GM04503 (cell line): ENCODE measurements around the gene XYLT1.

ENCODE experiments used
- DNase-seq: peaks from one replicate; pipeline ENCODE4 v3.0.0-alpha.2; 2012; ENCODE audit warnings: low read depth

The XYLT1 gene

GRCh38 chr16:17177242-17177958 is 293.4 kb downstream of the XYLT1 start:
- no peak for DNase-seq

- no peak for DNase-seq
Observed at GRCh38 chr16:17176199-17176598, 294.6 kb downstream of the XYLT1 start.

GRCh38 chr16:17173281-17173680 is 297.5 kb downstream of the XYLT1 start:
- DNase-seq, result peak; percentile 19

- no peak for DNase-seq
Observed at GRCh38 chr16:17171250-17172143, 299.3 kb downstream of the XYLT1 start.

- no peak for DNase-seq
Observed at GRCh38 chr16:17170435-17170834, 300.3 kb downstream of the XYLT1 start.

GRCh38 chr16:17168181-17168580 is 302.6 kb downstream of the XYLT1 start:
- no peak for DNase-seq

GRCh38 chr16:17166095-17166494 is 304.7 kb downstream of the XYLT1 start:
- DNase-seq, result no peak

GRCh38 chr16:17162560-17162959 is 308.2 kb downstream of the XYLT1 start:
- no peak for DNase-seq

GRCh38 chr16:17160920-17161431 is 309.8 kb downstream of the XYLT1 start:
- no peak for DNase-seq

- no peak for DNase-seq
Observed at GRCh38 chr16:17160285-17160853, 310.4 kb downstream of the XYLT1 start.

GRCh38 chr16:17159617-17160016 is 311.1 kb downstream of the XYLT1 start:
- DNase-seq, result no peak

GRCh38 chr16:17155936-17156335 is 314.8 kb downstream of the XYLT1 start:
- no peak for DNase-seq

GRCh38 chr16:17155485-17155884 is 315.3 kb downstream of the XYLT1 start:
- no peak for DNase-seq

- DNase-seq, result no peak
Observed at GRCh38 chr16:17154981-17155380, 315.8 kb downstream of the XYLT1 start.

GRCh38 chr16:17152311-17152710 is 318.4 kb downstream of the XYLT1 start:
- no peak for DNase-seq

- DNase-seq, result no peak
Observed at GRCh38 chr16:17151335-17151734, 319.4 kb downstream of the XYLT1 start.

GRCh38 chr16:17149904-17150483 is 320.8 kb downstream of the XYLT1 start:
- no peak for DNase-seq

- DNase-seq, result no peak
Observed at GRCh38 chr16:17147942-17148341, 322.8 kb downstream of the XYLT1 start.

- DNase-seq, result no peak
Observed at GRCh38 chr16:17145029-17145428, 325.7 kb downstream of the XYLT1 start.

- DNase-seq, result no peak
Observed at GRCh38 chr16:17144431-17144830, 326.3 kb downstream of the XYLT1 start.

- no peak for DNase-seq
Observed at GRCh38 chr16:17143546-17144419, 327.0 kb downstream of the XYLT1 start.
